Measurements from ENCODE around the gene RASAL2. TPM values are rescaled to one million over a fixed set of nuclear protein-coding genes. Genes with fewer than 3 reads are reported as not detected.

Gene RASAL2
- total and polyA plus RNA-seq, 9 of the 15 experiments (the other 6 are each of a cell fraction or from before 2014, with no cell fraction given): 0.13 to 1.0 (median 0.62) TPM

- Histone ChIP-seq H3K4me3 (peak overlapping the region; percentile 72), H3K27me3 (ENCODE audit: control insufficient read depth in 2 of 2, insufficient read depth in 2 of 2, low read length in 2 of 2) (peaks cover 6 to 9% of the 10 kb centered on the region in 2 experiments; a peak in 2 of 5 replicates), H3K4me2 (ENCODE audit: insufficient read depth, low read length) (peak overlapping the region; percentile 86), H3K27ac (ENCODE audit: extremely low read depth, low read depth, low read length) (no peak overlapping the region; the same call in 2 of the 3 replicates), H3K79me2 (ENCODE audit: control insufficient read depth, insufficient read depth, low read length) (no peaks in the 10 kb centered on the region), H3K9me1 (ENCODE audit: control insufficient read depth, insufficient read depth, low read length) (no peaks in the 10 kb centered on the region), H3K9ac (ENCODE audit: insufficient read depth in 1 of 2, low read depth in 2 of 2, low read length in 2 of 2) (peak overlapping the region; percentile 53 to 80), H2AFZ (ENCODE audit: low read depth, low read length) (peak overlapping the region; percentile 98), H3K4me1 (replicated peaks in 1 of 2; ENCODE audit: control insufficient read depth in 2 of 2, insufficient read depth in 2 of 2, low read length in 2 of 2) (peaks cover 4 to 10% of the 10 kb centered on the region in 2 experiments; a peak in 4 of 5 replicates), H3K9me3 (replicated peaks; ENCODE audit: control insufficient read depth, insufficient read depth, low read depth, low read length) (no peaks in the 10 kb centered on the region), H4K20me1 (replicated peaks; ENCODE audit: control insufficient read depth, insufficient read depth, low read length) (no peaks in the 10 kb centered on the region; the same call in 1 of the 2 replicates), H3K36me3 (ENCODE audit: control insufficient read depth, insufficient read depth, low read length) (no peaks in the 10 kb centered on the region)
- 13% methylated on average over 8 of the region's 11 CpGs for WGBS (ENCODE audit: insufficient coverage, low coverage, missing lambda C conversion rate)
- peak in 3 of 4 experiments; percentile 42 to 51 (median 45) for DNase-seq (ENCODE audit: extremely low read depth in 1 of 4, low spot score in 3 of 4)
- peak; percentile 33 for ATAC-seq
- peak; percentile 49; the same call in 1 of the 2 replicates for TF ChIP-seq LEF1 (IDR thresholded peaks at IDR 0.05)
- no peak for TF ChIP-seq PHF21A (IDR thresholded peaks at IDR 0.05; ENCODE audit: borderline replicate concordance, low read depth)
- no peak for TF ChIP-seq CREM (IDR thresholded peaks at IDR 0.05; ENCODE audit: low read depth)
- 0 out of 2 replicates have a peak, but pooled peaks have one; percentile 27 for TF ChIP-seq ATF4 (CRISPR knock-in tag; IDR thresholded peaks at IDR 0.05)
- TF ChIP-seq NBN (IDR thresholded peaks at IDR 0.05; ENCODE audit: low read depth): 0 out of 2 replicates have a peak, but pooled peaks have one; percentile 44
- no peak for TF ChIP-seq KLF1 (tag; IDR thresholded peaks at IDR 0.05)
- peak in 1 of 2 experiments; percentile 85 for TF ChIP-seq AFF1 (IDR thresholded peaks at IDR 0.05; ENCODE audit: low read depth in 1 of 2, partially characterized antibody in 2 of 2)
- TF ChIP-seq, protein P1, sequence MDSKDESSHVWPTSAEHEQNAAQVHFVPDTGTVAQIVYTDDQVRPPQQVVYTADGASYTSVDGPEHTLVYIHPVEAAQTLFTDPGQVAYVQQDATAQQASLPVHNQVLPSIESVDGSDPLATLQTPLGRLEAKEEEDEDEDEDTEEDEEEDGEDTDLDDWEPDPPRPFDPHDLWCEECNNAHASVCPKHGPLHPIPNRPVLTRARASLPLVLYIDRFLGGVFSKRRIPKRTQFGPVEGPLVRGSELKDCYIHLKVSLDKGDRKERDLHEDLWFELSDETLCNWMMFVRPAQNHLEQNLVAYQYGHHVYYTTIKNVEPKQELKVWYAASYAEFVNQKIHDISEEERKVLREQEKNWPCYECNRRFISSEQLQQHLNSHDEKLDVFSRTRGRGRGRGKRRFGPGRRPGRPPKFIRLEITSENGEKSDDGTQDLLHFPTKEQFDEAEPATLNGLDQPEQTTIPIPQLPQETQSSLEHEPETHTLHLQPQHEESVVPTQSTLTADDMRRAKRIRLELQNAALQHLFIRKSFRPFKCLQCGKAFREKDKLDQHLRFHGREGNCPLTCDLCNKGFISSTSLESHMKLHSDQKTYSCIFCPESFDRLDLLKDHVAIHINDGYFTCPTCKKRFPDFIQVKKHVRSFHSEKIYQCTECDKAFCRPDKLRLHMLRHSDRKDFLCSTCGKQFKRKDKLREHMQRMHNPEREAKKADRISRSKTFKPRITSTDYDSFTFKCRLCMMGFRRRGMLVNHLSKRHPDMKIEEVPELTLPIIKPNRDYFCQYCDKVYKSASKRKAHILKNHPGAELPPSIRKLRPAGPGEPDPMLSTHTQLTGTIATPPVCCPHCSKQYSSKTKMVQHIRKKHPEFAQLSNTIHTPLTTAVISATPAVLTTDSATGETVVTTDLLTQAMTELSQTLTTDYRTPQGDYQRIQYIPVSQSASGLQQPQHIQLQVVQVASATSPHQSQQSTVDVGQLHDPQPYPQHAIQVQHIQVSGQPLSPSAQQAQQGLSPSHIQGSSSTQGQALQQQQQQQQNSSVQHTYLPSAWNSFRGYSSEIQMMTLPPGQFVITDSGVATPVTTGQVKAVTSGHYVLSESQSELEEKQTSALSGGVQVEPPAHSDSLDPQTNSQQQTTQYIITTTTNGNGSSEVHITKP (IDR thresholded peaks at IDR 0.05; ENCODE audit: partially characterized antibody): peak; percentile 8
- POLR2A ChIA-PET: interaction anchor here (0.6 kb wide), 1 partner anchor 848 kb away, joined by 3 read pairs; no protein-coding TSS in a partner anchor
- intact Hi-C loops (cut with micrococcal nuclease): no loop called here
- BruUV-seq (replicated peaks): TSS peak; percentile 92
- in situ Hi-C loops (cut with MboI): no loop called here
- no peak for FAIRE-seq
- CTCF ChIA-PET (ENCODE audit: low intra/inter-chr PET ratio): no interaction called here
Measured at GRCh38 chr1:178092878-178093493, 918 bp upstream of the RASAL2 start.

Measured in K562 (cell line).